PC-3 (cell line): ENCODE measurements around the gene SPHK2. TPM values are rescaled to one million over a fixed set of nuclear protein-coding genes. Genes with fewer than 3 reads are reported as not detected.

ENCODE experiments used
- ATAC-seq: fragments of 200-7000 bp; cut with Tn5 transposase; 2 replicates; pipeline ENCODE4 v1.9.1; 2020; ENCODE audit warnings: mild to moderate bottlenecking, moderate library complexity
- BruUV-seq: library from RNA; stranded (reverse); fragments of 400-500 nt; replicated peaks from 2 replicates; lab custom pipeline; 2021; lab: Mats Ljungman, UMichigan
- CTCF ChIA-PET: fragments of 300-600 bp; sonication (Branson Sonifier 250); formaldehyde crosslinking; loops from one replicate; lab custom pipeline; 2022; ENCODE audit warnings: antibody characterized with exemption; lab: Charles Lee
- POLR2A ChIA-PET: fragments of 300-600 bp; sonication (Branson Sonifier 250); formaldehyde crosslinking; loops from one replicate; lab custom pipeline; 2022; ENCODE audit warnings: antibody characterized with exemption; ENCODE audit not compliant: unreplicated experiment; lab: Charles Lee
- DNase-seq: peaks from one replicate; pipeline ENCODE4 v3.0.0-alpha.2; 2015
- H2AFZ ChIP-seq: fragments of 300-600 bp; sonication (generic); 2 replicates; pipeline ENCODE4 v1.6.0; 2016; ENCODE audit warnings: antibody characterized with exemption, low read length
- H3F3A ChIP-seq: fragments of 300-600 bp; sonication (generic); one replicate; pipeline ENCODE4 v1.6.0; 2017; ENCODE audit warnings: antibody characterized with exemption, low read length, control low read depth, mild to moderate bottlenecking; ENCODE audit not compliant: unreplicated experiment
- H3K27ac ChIP-seq: fragments of 300-600 bp; sonication (generic); 2 replicates; pipeline ENCODE4 v1.5.1; 2016; ENCODE audit warnings: mild to moderate bottlenecking, low read length
- H3K27me3 ChIP-seq: fragments of 300-600 bp; sonication (generic); 2 replicates; pipeline ENCODE4 v1.6.1; 2016; ENCODE audit warnings: low read length, mixed read lengths
- H3K36me3 ChIP-seq: fragments of 300-600 bp; sonication (generic); 2 replicates; pipeline ENCODE4 v1.6.1; 2016; ENCODE audit warnings: low read depth, mixed run types, low read length, mixed read lengths
- H3K4me1 ChIP-seq: fragments of 300-600 bp; sonication (generic); 2 replicates; pipeline ENCODE4 v1.5.1; 2016; ENCODE audit warnings: low read length; ENCODE audit not compliant: insufficient read depth
- H3K4me2 ChIP-seq: fragments of 300-600 bp; sonication (generic); 2 replicates; pipeline ENCODE4 v1.6.0; 2016; ENCODE audit warnings: low read length
- H3K4me3 ChIP-seq: fragments of 300-600 bp; sonication (generic); 2 replicates; pipeline ENCODE4 v1.5.1; 2016; ENCODE audit warnings: mild to moderate bottlenecking, low read length, mixed read lengths
- H3K79me2 ChIP-seq: fragments of 300-600 bp; sonication (generic); 2 replicates; pipeline ENCODE4 v1.6.1; 2017; ENCODE audit warnings: low read length, mixed read lengths
- H3K9ac ChIP-seq: fragments of 300-600 bp; sonication (generic); 2 replicates; pipeline ENCODE4 v1.6.0; 2016; ENCODE audit warnings: mild to moderate bottlenecking, low read length
- H3K9me2 ChIP-seq: fragments of 300-600 bp; sonication (generic); replicated peaks from 2 replicates; pipeline ENCODE4 v1.6.1; 2016; ENCODE audit warnings: mixed run types, low read length, mixed read lengths
- H3K9me3 ChIP-seq: fragments of 300-600 bp; sonication (generic); 2 replicates; pipeline ENCODE4 v1.6.1; 2016; ENCODE audit warnings: low read length, mixed read lengths
- H4K20me1 ChIP-seq: fragments of 300-600 bp; sonication (generic); 2 replicates; pipeline ENCODE4 v1.6.1; 2016; ENCODE audit warnings: low read length, mixed read lengths
- EZH2 ChIP-seq: fragments of 300-600 bp; sonication (generic); IDR thresholded peaks from one replicate; pipeline ENCODE4 v1.6.1; 2017; ENCODE audit warnings: antibody characterized with exemption, mild to moderate bottlenecking, low read length; ENCODE audit not compliant: unreplicated experiment
- EZH2phosphoT487 ChIP-seq: fragments of 300-600 bp; sonication (generic); IDR thresholded peaks from 2 replicates; pipeline ENCODE4 v1.6.1; 2018; ENCODE audit warnings: mild to moderate bottlenecking, antibody characterized with exemption, low read length, borderline replicate concordance
- intact Hi-C: fragments of 100-400 bp; cut with micrococcal nuclease; formaldehyde crosslinking; loops from 2 replicates; pipeline ENCODE4 v1.9.0; 2023
- total RNA-seq: library from RNA; depleted of rRNA; stranded (reverse); fragments of >200 nt; gene quantifications from 2 replicates; pipeline ENCODE4 v1.2.3, GENCODE V29; 2014
- TF ChIP-seq, protein P1 (sequence below): fragments of 300-600 bp; sonication (generic); conservative IDR thresholded peaks from 2 replicates; pipeline ENCODE4 v1.5.1; 2017; ENCODE audit warnings: antibody characterized with exemption, low read depth, mild to moderate bottlenecking, low read length

Gene SPHK2
- total RNA-seq, 1 experiment from 2014 or later: 8.5 TPM

DNA sequence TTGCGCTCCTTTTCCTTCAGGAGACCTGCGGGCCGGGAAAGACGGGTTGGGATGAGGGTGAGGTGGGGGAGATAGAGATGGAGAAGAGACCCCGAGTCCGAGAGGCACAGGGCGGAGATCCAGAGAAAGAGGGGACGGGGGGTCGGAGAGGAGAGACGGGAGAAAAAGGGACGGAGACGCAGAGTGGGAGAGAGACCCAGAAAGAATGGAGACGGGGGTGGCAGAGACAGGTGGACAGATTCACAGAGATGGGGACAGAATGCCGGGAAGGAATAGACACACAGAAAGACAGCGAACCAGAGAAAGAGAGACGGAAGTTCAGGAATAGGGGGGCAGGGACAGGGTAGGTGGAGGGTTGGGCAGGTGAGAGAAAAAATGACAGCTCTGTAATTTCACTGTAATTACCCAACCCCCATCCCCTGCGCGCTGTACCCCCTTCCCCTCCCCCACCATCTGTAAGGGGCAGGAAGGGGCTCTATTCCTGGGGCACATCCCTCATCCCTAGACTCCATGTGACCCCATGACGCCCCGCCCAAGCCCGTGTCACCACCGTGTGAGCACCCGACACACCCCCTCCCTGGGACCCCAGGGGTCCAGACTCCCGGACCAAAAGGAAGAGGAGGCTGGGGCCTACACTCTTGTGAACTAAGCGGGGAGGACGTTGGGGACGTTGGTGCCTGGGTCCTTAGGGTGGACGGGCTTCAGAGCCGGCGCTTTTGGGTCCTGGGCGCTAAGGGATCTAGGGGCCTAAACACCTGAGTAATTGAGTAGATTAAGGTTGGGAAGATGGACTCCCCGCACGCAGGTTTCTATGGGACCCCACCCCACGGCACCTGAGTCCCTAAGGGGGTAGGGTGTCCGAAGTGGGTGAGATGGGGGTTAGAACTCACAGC lies 16.9 kb downstream of the SPHK2 start:
- intact Hi-C loops: no loop called here
- Histone ChIP-seq H2AFZ (peak overlapping the region; percentile 94; the same call in 1 of the 2 replicates), H3K79me2 (no peaks in the 10 kb centered on the region), H3F3A (peaks cover 3% of the 10 kb centered on the region), H3K9me2 (no peaks in the 10 kb centered on the region), H3K4me2 (peak overlapping the region; percentile 96), H3K9me3 (no peaks in the 10 kb centered on the region), H3K36me3 (no peaks in the 10 kb centered on the region), H3K9ac (peak overlapping the region; percentile 68), H4K20me1 (no peaks in the 10 kb centered on the region), H3K27me3 (no peaks in the 10 kb centered on the region), H3K4me3 (peak overlapping the region; percentile 80), H3K27ac (0 out of 2 replicates have a peak overlapping the region, but pooled peaks have one; percentile 67), H3K4me1 (peaks cover 24% of the 10 kb centered on the region)
- TF ChIP-seq EZH2phosphoT487: no peak
- TF ChIP-seq, protein P1, sequence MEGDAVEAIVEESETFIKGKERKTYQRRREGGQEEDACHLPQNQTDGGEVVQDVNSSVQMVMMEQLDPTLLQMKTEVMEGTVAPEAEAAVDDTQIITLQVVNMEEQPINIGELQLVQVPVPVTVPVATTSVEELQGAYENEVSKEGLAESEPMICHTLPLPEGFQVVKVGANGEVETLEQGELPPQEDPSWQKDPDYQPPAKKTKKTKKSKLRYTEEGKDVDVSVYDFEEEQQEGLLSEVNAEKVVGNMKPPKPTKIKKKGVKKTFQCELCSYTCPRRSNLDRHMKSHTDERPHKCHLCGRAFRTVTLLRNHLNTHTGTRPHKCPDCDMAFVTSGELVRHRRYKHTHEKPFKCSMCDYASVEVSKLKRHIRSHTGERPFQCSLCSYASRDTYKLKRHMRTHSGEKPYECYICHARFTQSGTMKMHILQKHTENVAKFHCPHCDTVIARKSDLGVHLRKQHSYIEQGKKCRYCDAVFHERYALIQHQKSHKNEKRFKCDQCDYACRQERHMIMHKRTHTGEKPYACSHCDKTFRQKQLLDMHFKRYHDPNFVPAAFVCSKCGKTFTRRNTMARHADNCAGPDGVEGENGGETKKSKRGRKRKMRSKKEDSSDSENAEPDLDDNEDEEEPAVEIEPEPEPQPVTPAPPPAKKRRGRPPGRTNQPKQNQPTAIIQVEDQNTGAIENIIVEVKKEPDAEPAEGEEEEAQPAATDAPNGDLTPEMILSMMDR: no peak
- TF ChIP-seq EZH2: no peak
- BruUV-seq: no TSS peak
- ChIA-PET CTCF (interaction anchor here (0.7 kb wide), 1 partner anchor 10 kb away, joined by 5 read pairs; the partner anchor contains the start of gene CA11), POLR2A (interaction anchor here (0.6 kb wide), 1 partner anchor 94 kb away, joined by 4 read pairs; no protein-coding TSS in a partner anchor)
- no peak for DNase-seq
- ATAC-seq: no peak

DNA sequence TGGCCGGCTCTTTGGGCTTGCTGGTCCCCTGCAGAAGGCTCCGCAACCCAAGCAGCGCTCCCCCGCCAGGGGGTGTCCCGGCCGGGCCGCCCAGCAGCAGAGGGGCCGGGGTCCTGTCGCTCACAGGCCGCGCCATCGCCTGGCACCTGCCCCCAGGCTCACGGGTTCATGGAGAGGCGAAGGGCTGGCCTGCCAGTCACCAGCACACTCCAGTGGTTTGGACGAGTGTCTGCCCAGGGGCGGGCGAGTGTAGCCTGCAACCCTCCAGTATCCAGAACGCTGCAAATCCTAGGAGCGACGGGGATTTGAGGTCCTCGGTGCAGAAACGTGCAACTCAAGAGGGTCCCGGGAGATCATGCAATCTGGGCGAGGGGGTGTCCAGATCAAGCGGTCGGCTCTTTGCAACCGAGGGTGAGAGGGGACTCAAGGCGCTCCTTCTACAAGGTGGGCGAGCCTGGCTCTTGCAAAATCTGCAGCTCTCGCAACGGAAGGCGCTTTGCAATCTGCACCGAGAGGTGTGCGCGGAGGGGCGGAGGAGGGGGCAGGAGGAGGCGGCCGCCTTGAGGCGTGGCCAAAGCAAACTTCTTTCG lies 17.6 kb downstream of the SPHK2 start, which contains the start of gene DBP:
Gene DBP, minus strand, starts transcription at position 521 of the 590 bp plus-strand sequence. Its CDS starts 385 bp downstream, at position 136.
- POLR2A ChIA-PET: interaction anchor here (0.6 kb wide), 1 partner anchor 94 kb away, joined by 4 read pairs; no protein-coding TSS in a partner anchor
- peaks cover 3% of the 10 kb centered on the region for H3F3A ChIP-seq
- H3K36me3 ChIP-seq: no peaks in the 10 kb centered on the region
- H3K4me2 ChIP-seq: peak within 1 kb of the TSS; percentile 96
- H3K79me2 ChIP-seq: no peaks in the 10 kb centered on the region
- H3K9ac ChIP-seq: peak within 1 kb of the TSS; percentile 67
- H2AFZ ChIP-seq: peak within 1 kb of the TSS; percentile 94
- no peaks in the 10 kb centered on the region for H3K9me3 ChIP-seq
- peak within 1 kb of the TSS; percentile 67 for H3K27ac ChIP-seq
- peaks cover 24% of the 10 kb centered on the region for H3K4me1 ChIP-seq
- CTCF ChIA-PET: interaction anchor here (0.7 kb wide), 1 partner anchor 9 kb away, joined by 5 read pairs; the partner anchor contains the start of gene CA11
- no peaks in the 10 kb centered on the region for H3K27me3 ChIP-seq
- DNase-seq (peak; percentile 49), ATAC-seq (peak; percentile 19)
- H4K20me1 ChIP-seq: no peaks in the 10 kb centered on the region
- TF ChIP-seq, protein P1: no peak; the same call in 1 of the 2 replicates
- TF ChIP-seq EZH2phosphoT487 (no peak), EZH2 (no peak)
- peak within 1 kb of the TSS; percentile 80 for H3K4me3 ChIP-seq
- intact Hi-C loops: loop anchor here (1.0 kb wide), 1 partner anchor 18 kb away; the partner anchor contains the start of genes RPL18 and SPHK2
- no peaks in the 10 kb centered on the region for H3K9me2 ChIP-seq
- no TSS peak for BruUV-seq
